Mesenchymal stem cell (in vitro differentiated cells and primary cell): ENCODE data around the gene CMTM1.

ENCODE experiments used
- DNase-seq: peaks from one replicate; pipeline ENCODE4 v3.0.0-alpha.2; 2013
- H2AFZ ChIP-seq: one replicate; pipeline ENCODE4 v1.6.1; 2013; ENCODE audit warnings: low read depth, mild to moderate bottlenecking, control low read depth, inconsistent platforms, low read length, moderate library complexity
- H2AK5ac ChIP-seq: 2 replicates; pipeline ENCODE4 v1.6.1; 2013; ENCODE audit warnings: low read length, moderate library complexity, mild to moderate bottlenecking, inconsistent platforms; ENCODE audit not compliant: severe bottlenecking
- H2BK120ac ChIP-seq: one replicate; pipeline ENCODE4 v1.6.1; 2013; ENCODE audit warnings: low read depth, mild to moderate bottlenecking, inconsistent platforms, low read length, moderate library complexity
- H2BK12ac ChIP-seq, 2 experiments: one replicate each; pipeline ENCODE4 v1.6.1; 2013; ENCODE audit warnings: inconsistent platforms in 2 of 2, low read length in 2 of 2, mild to moderate bottlenecking in 2 of 2, moderate library complexity in 2 of 2, control low read depth in 1 of 2
- H2BK15ac ChIP-seq: one replicate; pipeline ENCODE4 v1.6.1; 2013; ENCODE audit warnings: mild to moderate bottlenecking, low read depth, inconsistent platforms; ENCODE audit not compliant: poor library complexity, severe bottlenecking
- H2BK5ac ChIP-seq: 2 replicates; pipeline ENCODE4 v1.6.1; 2013; ENCODE audit warnings: low read depth, mild to moderate bottlenecking, low read length, control low read depth, inconsistent platforms; ENCODE audit not compliant: poor library complexity, severe bottlenecking
- H3K14ac ChIP-seq, 2 experiments: one replicate each; pipeline ENCODE4 v1.6.1; 2013; ENCODE audit warnings: inconsistent platforms in 2 of 2, low read length in 2 of 2, control low read depth in 1 of 2, mild to moderate bottlenecking in 1 of 2, moderate library complexity in 1 of 2
- H3K18ac ChIP-seq, 2 experiments: one replicate each; pipeline ENCODE4 v1.6.1; 2013; ENCODE audit warnings: inconsistent platforms in 2 of 2, low read length in 2 of 2, control low read depth in 1 of 2, low read depth in 1 of 2, mild to moderate bottlenecking in 1 of 2
- H3K23ac ChIP-seq, 2 experiments: one replicate each; pipeline ENCODE4 v1.6.1; 2013; ENCODE audit warnings: inconsistent platforms in 2 of 2, low read length in 2 of 2, mild to moderate bottlenecking in 2 of 2, moderate library complexity in 2 of 2, control low read depth in 1 of 2
- H3K27ac ChIP-seq: 2 replicates; pipeline ENCODE4 v1.5.1; 2013; ENCODE audit warnings: mild to moderate bottlenecking, moderate library complexity, low read length, control low read depth, inconsistent platforms; ENCODE audit not compliant: poor library complexity, severe bottlenecking
- H3K27me3 ChIP-seq, 2 experiments: 2 replicates each; pipeline versions ENCODE4 v1.6.1 to v1.7.0; 2013; ENCODE audit warnings: low read length in 2 of 2, mild to moderate bottlenecking in 2 of 2, moderate library complexity in 2 of 2, control low read depth in 1 of 2, inconsistent platforms in 1 of 2; ENCODE audit not compliant: control insufficient read depth in 1 of 2, insufficient read depth in 1 of 2
- H3K36me3 ChIP-seq, 2 experiments: 2 replicates each; pipeline versions ENCODE4 v1.6.1 to v1.7.0; 2013; ENCODE audit warnings: low read length in 2 of 2, control low read depth in 1 of 2, inconsistent platforms in 1 of 2, low read depth in 1 of 2, mild to moderate bottlenecking in 1 of 2; ENCODE audit not compliant: insufficient read depth in 2 of 2, control insufficient read depth in 1 of 2
- H3K4ac ChIP-seq, 2 experiments: one replicate each; pipeline ENCODE4 v1.6.1; 2013; ENCODE audit warnings: inconsistent platforms in 2 of 2, low read length in 2 of 2, mild to moderate bottlenecking in 2 of 2, moderate library complexity in 2 of 2, control low read depth in 1 of 2, low read depth in 1 of 2
- H3K4me1 ChIP-seq: 2 replicates; pipeline ENCODE4 v1.6.1; 2013; ENCODE audit warnings: low read depth, low read length, control low read depth; ENCODE audit not compliant: control insufficient read depth, insufficient read depth
- H3K4me2 ChIP-seq: 2 replicates; pipeline ENCODE4 v1.6.1; 2013; ENCODE audit warnings: low read length, mild to moderate bottlenecking, inconsistent platforms; ENCODE audit not compliant: poor library complexity, severe bottlenecking
- H3K4me3 ChIP-seq, 2 experiments: 2 replicates each; pipeline versions ENCODE4 v1.5.1 to v1.7.0; 2013; ENCODE audit warnings: low read length in 2 of 2, mild to moderate bottlenecking in 2 of 2, control low read depth in 1 of 2, low read depth in 1 of 2; ENCODE audit not compliant: insufficient read depth in 1 of 2
- H3K79me1 ChIP-seq: replicated peaks from 2 replicates; pipeline ENCODE4 v1.6.1; 2013; ENCODE audit warnings: mild to moderate bottlenecking, control low read depth, low read length, inconsistent platforms; ENCODE audit not compliant: poor library complexity, severe bottlenecking
- H3K9ac ChIP-seq: 2 replicates; pipeline ENCODE4 v1.7.0; 2013; ENCODE audit warnings: mild to moderate bottlenecking, low read length, moderate library complexity
- H3K9me3 ChIP-seq: 2 replicates; pipeline ENCODE4 v1.7.0; 2013; ENCODE audit warnings: mild to moderate bottlenecking, low read length; ENCODE audit not compliant: control insufficient read depth
- H4K8ac ChIP-seq: one replicate; pipeline ENCODE4 v1.6.1; 2013; ENCODE audit warnings: inconsistent platforms, mild to moderate bottlenecking, low read length, moderate library complexity
- H4K91ac ChIP-seq: one replicate; pipeline ENCODE4 v1.6.1; 2013; ENCODE audit warnings: mild to moderate bottlenecking, low read length, inconsistent platforms
- WGBS: methylation state at CpG from one replicate; pipeline ENCODE4 v1.1.7; 2013; ENCODE audit warnings: mixed read lengths; 5-methylcytosine and 5-hydroxymethylcytosine counted together

The CMTM1 gene

DNA sequence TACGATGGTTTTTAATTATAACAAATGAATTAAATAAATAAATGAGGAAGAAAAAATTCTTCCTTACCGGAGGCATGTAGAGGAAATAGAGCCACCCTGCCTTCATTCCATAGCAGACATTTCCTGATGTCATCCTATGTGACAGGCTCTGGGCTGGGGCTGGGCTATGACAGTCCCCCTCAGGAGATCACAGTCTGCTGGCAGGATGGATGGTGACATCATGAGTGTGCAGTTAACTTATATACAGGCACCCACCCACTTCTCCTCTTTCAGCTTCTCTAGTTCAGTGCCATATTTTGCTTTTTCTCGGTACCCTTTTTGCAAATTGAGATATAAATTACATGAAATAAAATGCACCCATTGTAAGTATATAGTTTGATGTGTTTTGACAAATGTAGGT, 31.9 kb downstream of the CMTM1 start:
- no CpG with 5 or more reads among the region's 3 CpGs for WGBS
- H3K36me3 ChIP-seq: no peaks in the 10 kb centered on the region

DNA sequence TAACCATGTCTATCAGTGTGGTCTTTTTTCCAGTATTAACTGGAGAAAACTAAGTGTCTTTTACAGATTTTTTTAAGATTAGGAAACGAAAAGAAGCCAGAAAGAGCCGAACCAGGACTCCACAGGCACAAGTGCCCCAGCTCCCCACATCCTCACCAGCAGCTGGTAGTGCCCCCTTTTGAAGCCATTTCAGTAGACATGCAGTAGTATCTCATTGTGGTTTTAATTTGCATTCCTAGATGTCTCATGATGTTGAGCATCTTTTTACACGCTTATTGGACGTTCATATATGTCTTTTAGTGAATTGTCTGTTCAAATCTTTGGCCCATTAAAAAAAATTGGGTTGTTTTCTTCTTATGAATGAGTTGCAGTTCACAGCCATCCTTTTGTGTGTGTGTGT, 33.5 kb downstream of the CMTM1 start:
- H3K4me3 ChIP-seq: no peak overlapping the region
- H2BK5ac ChIP-seq: no peak overlapping the region
- H3K4me2 ChIP-seq: no peak overlapping the region
- no peak overlapping the region for H3K9ac ChIP-seq
- no peak overlapping the region for H2AFZ ChIP-seq
- peaks cover 0 to 3% of the 10 kb centered on the region in 2 experiments for H3K27me3 ChIP-seq
- no peak overlapping the region for H3K14ac ChIP-seq
- WGBS: 86% methylated on average over 4 of the region's 4 CpGs
- no peak overlapping the region for H3K27ac ChIP-seq
- no peaks in the 10 kb centered on the region for H3K79me1 ChIP-seq
- DNase-seq: no peak
- no peak overlapping the region for H4K8ac ChIP-seq
- no peak overlapping the region for H3K23ac ChIP-seq
- H4K91ac ChIP-seq: no peak overlapping the region
- H2BK120ac ChIP-seq: no peak overlapping the region
- H2BK12ac ChIP-seq: no peak overlapping the region
- H3K18ac ChIP-seq: no peak overlapping the region
- no peak overlapping the region for H2BK15ac ChIP-seq
- H3K4ac ChIP-seq: no peak overlapping the region
- H3K9me3 ChIP-seq: no peaks in the 10 kb centered on the region
- no peaks in the 10 kb centered on the region for H3K36me3 ChIP-seq
- no peak overlapping the region for H2AK5ac ChIP-seq
- peaks cover 9% of the 10 kb centered on the region for H3K4me1 ChIP-seq

More for the DNA sequence above, 31.9 kb downstream of the CMTM1 start:
- no peak overlapping the region for H3K27ac ChIP-seq
- no peak overlapping the region for H3K4me2 ChIP-seq
- no peak overlapping the region for H4K91ac ChIP-seq
- no peak overlapping the region for H2BK15ac ChIP-seq
- H3K9me3 ChIP-seq: no peaks in the 10 kb centered on the region
- no peak for DNase-seq
- H3K18ac ChIP-seq: no peak overlapping the region
- H3K14ac ChIP-seq: no peak overlapping the region
- no peak overlapping the region for H3K9ac ChIP-seq
- no peak overlapping the region for H2AK5ac ChIP-seq
- H2BK120ac ChIP-seq: no peak overlapping the region
- no peaks in the 10 kb centered on the region for H3K79me1 ChIP-seq
- H3K23ac ChIP-seq: no peak overlapping the region
- no peak overlapping the region for H3K4ac ChIP-seq
- no peak overlapping the region for H2BK5ac ChIP-seq
- H2BK12ac ChIP-seq: no peak overlapping the region
- peaks cover 0 to 11% of the 10 kb centered on the region in 2 experiments for H3K27me3 ChIP-seq
- no peak overlapping the region for H4K8ac ChIP-seq
- H3K4me1 ChIP-seq: peaks cover 5% of the 10 kb centered on the region
- no peak overlapping the region for H3K4me3 ChIP-seq
- no peak overlapping the region for H2AFZ ChIP-seq

DNA sequence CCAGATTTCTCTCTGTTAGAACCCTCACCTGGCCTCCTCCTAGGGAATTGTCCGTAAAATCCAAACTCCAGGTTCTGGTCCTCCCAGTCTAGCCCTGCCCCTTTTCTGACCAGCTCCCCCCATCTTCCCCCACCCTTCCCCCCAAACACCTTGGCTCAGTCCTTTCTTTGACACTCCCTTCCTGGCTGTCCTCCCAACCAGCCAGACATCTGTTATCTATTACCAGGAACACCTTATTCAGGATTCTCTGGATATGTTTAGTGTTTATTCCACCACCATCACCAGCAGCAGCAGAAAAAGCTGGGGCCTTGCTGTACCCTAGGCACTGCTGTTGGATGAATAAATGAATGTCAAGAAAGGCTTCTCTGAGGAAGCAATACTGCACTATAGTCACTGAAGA, 34.2 kb downstream of the CMTM1 start:
- Histone ChIP-seq H3K79me1 (no peaks in the 10 kb centered on the region), H3K23ac (no peak overlapping the region), H4K91ac (no peak overlapping the region), H2AFZ (no peak overlapping the region), H2AK5ac (no peak overlapping the region), H2BK15ac (no peak overlapping the region), H3K9ac (no peak overlapping the region), H3K9me3 (no peaks in the 10 kb centered on the region), H3K36me3 (no peaks in the 10 kb centered on the region), H2BK12ac (no peak overlapping the region), H3K18ac (no peak overlapping the region), H3K4me1 (peaks cover 9% of the 10 kb centered on the region), H3K4ac (no peak overlapping the region), H3K14ac (no peak overlapping the region), H3K27me3 (no peaks in the 10 kb centered on the region), H3K4me2 (no peak overlapping the region), H2BK5ac (no peak overlapping the region), H4K8ac (no peak overlapping the region), H3K27ac (no peak overlapping the region), H3K4me3 (no peak overlapping the region), H2BK120ac (no peak overlapping the region)
- DNase-seq: no peak
- 93% methylated on average over 1 of the region's 1 CpG for WGBS

- H4K8ac ChIP-seq: peak overlapping the region; percentile 73
- H3K14ac ChIP-seq: no peak overlapping the region
- no peak overlapping the region for H2BK120ac ChIP-seq
- H2BK12ac ChIP-seq: no peak overlapping the region
- no peak overlapping the region for H3K27ac ChIP-seq
- H3K4ac ChIP-seq: no peak overlapping the region
- H3K4me3 ChIP-seq: no peak overlapping the region
- no peaks in the 10 kb centered on the region for H3K9me3 ChIP-seq
- no peak for DNase-seq
- H4K91ac ChIP-seq: peak overlapping the region; percentile 54
- no peak overlapping the region for H2AFZ ChIP-seq
- H3K9ac ChIP-seq: no peak overlapping the region
- H3K4me1 ChIP-seq: peaks cover 18% of the 10 kb centered on the region
- no peaks in the 10 kb centered on the region for H3K79me1 ChIP-seq
- peak overlapping the region; percentile 68 for H2AK5ac ChIP-seq
- no peak overlapping the region for H2BK15ac ChIP-seq
- no peak overlapping the region for H3K4me2 ChIP-seq
- peaks cover 0 to 4% of the 10 kb centered on the region in 2 experiments for H3K36me3 ChIP-seq
- no peak overlapping the region for H3K18ac ChIP-seq
- 89% methylated on average over 5 of the region's 5 CpGs for WGBS
- H2BK5ac ChIP-seq: no peak overlapping the region
- H3K23ac ChIP-seq: no peak overlapping the region
- H3K27me3 ChIP-seq: no peaks in the 10 kb centered on the region
Observed at GRCh38 chr16:66601471-66601870, 35.2 kb downstream of the CMTM1 start.
